CD4-positive, alpha-beta T cell (primary cell): Measurements from ENCODE around the gene CLIC4. TPM values are rescaled to one million over a fixed set of nuclear protein-coding genes. Genes with fewer than 3 reads are reported as not detected.

Experiments
- ATAC-seq: fragments of 200-7000 bp; cut with Tn5 transposase; one replicate; pipeline ENCODE4 v1.10.0; 2022; ENCODE audit warnings: mild to moderate bottlenecking; ENCODE audit not compliant: poor library complexity
- CTCF ChIA-PET: fragments of 350-600 bp; sonication (Branson Sonifier 250); formaldehyde crosslinking; loops from one replicate; lab custom pipeline; 2021; ENCODE audit warnings: antibody characterized with exemption, inconsistent platforms; lab: Charles Lee
- POLR2A ChIA-PET: fragments of 350-600 bp; sonication (Branson Sonifier 250); formaldehyde crosslinking; loops from one replicate; lab custom pipeline; 2021; ENCODE audit warnings: antibody characterized with exemption, inconsistent platforms; lab: Charles Lee
- DNase-seq, 14 experiments: peaks; one replicate each; pipeline ENCODE4 v3.0.0-alpha.2; 2013 to 2020; ENCODE audit warnings: mixed read lengths in 2 of 14
- H3K27ac ChIP-seq, 2 donors: one replicate each; pipeline versions ENCODE4 v1.5.1 to v1.7.0; 2013; ENCODE audit warnings: low read length in 2 of 2, low read depth in 1 of 2, mild to moderate bottlenecking in 1 of 2
- H3K27me3 ChIP-seq, 2 experiments: 1 replicate in 1 of 2; 2 replicates in 1 of 2; pipeline versions ENCODE4 v1.6.1 to v1.7.0; 2013; ENCODE audit warnings: low read length in 2 of 2, control low read depth in 1 of 2, mild to moderate bottlenecking in 1 of 2, moderate library complexity in 1 of 2; ENCODE audit not compliant: insufficient read depth in 2 of 2, control insufficient read depth in 1 of 2
- H3K36me3 ChIP-seq: one replicate; pipeline ENCODE4 v1.6.1; 2013; ENCODE audit warnings: low read length, control low read depth; ENCODE audit not compliant: insufficient read depth
- H3K4me1 ChIP-seq: one replicate; pipeline ENCODE4 v1.6.1; 2013; ENCODE audit warnings: low read length, control low read depth; ENCODE audit not compliant: insufficient read depth
- H3K4me3 ChIP-seq: one replicate; pipeline ENCODE4 v1.5.1; 2013; ENCODE audit warnings: mild to moderate bottlenecking, low read length, moderate library complexity
- H3K9me3 ChIP-seq, 2 experiments: 1 replicate in 1 of 2; 2 replicates in 1 of 2; pipeline versions ENCODE4 v1.6.1 to v1.7.0; 2013; ENCODE audit warnings: low read length in 2 of 2, mild to moderate bottlenecking in 2 of 2, control low read depth in 1 of 2, moderate library complexity in 1 of 2; ENCODE audit not compliant: control insufficient read depth in 1 of 2, insufficient read depth in 1 of 2
- H3K27ac Mint-ChIP-seq: one replicate; pipeline ENCODE4 v1.8.0; 2020; ENCODE audit warnings: mixed read lengths
- H3K27me3 Mint-ChIP-seq: one replicate; pipeline ENCODE4 v1.8.0; 2021; ENCODE audit warnings: mixed read lengths
- H3K36me3 Mint-ChIP-seq: one replicate; pipeline ENCODE4 v1.8.0; 2021; ENCODE audit warnings: low read depth, mixed read lengths
- H3K4me1 Mint-ChIP-seq: one replicate; pipeline ENCODE4 v1.8.0; 2021; ENCODE audit warnings: low read depth, mixed read lengths
- H3K4me3 Mint-ChIP-seq: one replicate; pipeline ENCODE4 v1.8.0; 2020; ENCODE audit warnings: mild to moderate bottlenecking, mixed read lengths
- H3K9me3 Mint-ChIP-seq: one replicate; pipeline ENCODE4 v1.8.0; 2020; ENCODE audit warnings: mixed read lengths
- intact Hi-C, 2 experiments: fragments of 100-400 bp; cut with DNase I in 1 of 2; cut with micrococcal nuclease in 1 of 2; formaldehyde crosslinking; loops; one replicate each; pipeline versions ENCODE4 v1.15.1 to v1.9.0; 2023 to 2025; cut with DNase I, micrococcal nuclease
- total RNA-seq, 174 experiments: library from RNA in 2 of 174; stranded (reverse) in 2 of 174; gene quantifications; one replicate each; pipeline ENCODE4 v1.2.3 and lab custom pipeline; 2021 to 2026
- TF ChIP-seq, protein P1 (sequence below): fragments of 200-600 bp; IDR thresholded peaks from one replicate; pipeline ENCODE4 v1.8.0; 2022; ENCODE audit warnings: antibody characterized with exemption, mild to moderate bottlenecking

Gene CLIC4
- total RNA-seq, 2 experiments from 2014 or later, result 1.1 to 1.3 TPM

GRCh38 chr1:24867084-24867870, 122.0 kb downstream of the CLIC4 start:
- no peak overlapping the region for H3K27ac ChIP-seq
- TF ChIP-seq, protein P1, sequence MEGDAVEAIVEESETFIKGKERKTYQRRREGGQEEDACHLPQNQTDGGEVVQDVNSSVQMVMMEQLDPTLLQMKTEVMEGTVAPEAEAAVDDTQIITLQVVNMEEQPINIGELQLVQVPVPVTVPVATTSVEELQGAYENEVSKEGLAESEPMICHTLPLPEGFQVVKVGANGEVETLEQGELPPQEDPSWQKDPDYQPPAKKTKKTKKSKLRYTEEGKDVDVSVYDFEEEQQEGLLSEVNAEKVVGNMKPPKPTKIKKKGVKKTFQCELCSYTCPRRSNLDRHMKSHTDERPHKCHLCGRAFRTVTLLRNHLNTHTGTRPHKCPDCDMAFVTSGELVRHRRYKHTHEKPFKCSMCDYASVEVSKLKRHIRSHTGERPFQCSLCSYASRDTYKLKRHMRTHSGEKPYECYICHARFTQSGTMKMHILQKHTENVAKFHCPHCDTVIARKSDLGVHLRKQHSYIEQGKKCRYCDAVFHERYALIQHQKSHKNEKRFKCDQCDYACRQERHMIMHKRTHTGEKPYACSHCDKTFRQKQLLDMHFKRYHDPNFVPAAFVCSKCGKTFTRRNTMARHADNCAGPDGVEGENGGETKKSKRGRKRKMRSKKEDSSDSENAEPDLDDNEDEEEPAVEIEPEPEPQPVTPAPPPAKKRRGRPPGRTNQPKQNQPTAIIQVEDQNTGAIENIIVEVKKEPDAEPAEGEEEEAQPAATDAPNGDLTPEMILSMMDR, result no peak
- DNase-seq, result no peak
- H3K27ac Mint-ChIP-seq, result no peak overlapping the region
- CTCF ChIA-PET, result interaction anchor here (0.8 kb wide), 1 partner anchor 13 kb away, joined by 3 read pairs; no protein-coding TSS in a partner anchor
- no peaks in the 10 kb centered on the region for H3K9me3 ChIP-seq
- H3K36me3 Mint-ChIP-seq, result no peaks in the 10 kb centered on the region
- H3K4me1 ChIP-seq, result peaks cover 11% of the 10 kb centered on the region
- peaks cover 6% of the 10 kb centered on the region for H3K4me1 Mint-ChIP-seq
- H3K9me3 Mint-ChIP-seq, result no peaks in the 10 kb centered on the region
- no peak for ATAC-seq
- POLR2A ChIA-PET, result no interaction called here
- H3K4me3 ChIP-seq, result no peak overlapping the region
- no peaks in the 10 kb centered on the region for H3K27me3 ChIP-seq
- no peaks in the 10 kb centered on the region for H3K36me3 ChIP-seq
- H3K27me3 Mint-ChIP-seq, result no peaks in the 10 kb centered on the region
- intact Hi-C loops, result no loop called here
- no peak overlapping the region for H3K4me3 Mint-ChIP-seq

- H3K9me3 ChIP-seq, result no peaks in the 10 kb centered on the region
- H3K4me1 Mint-ChIP-seq, result peaks cover 6% of the 10 kb centered on the region
- H3K4me3 ChIP-seq, result no peak overlapping the region
- ChIA-PET CTCF (no interaction called here), POLR2A (no interaction called here)
- peaks cover 11% of the 10 kb centered on the region for H3K4me1 ChIP-seq
- H3K36me3 ChIP-seq, result no peaks in the 10 kb centered on the region
- no peak overlapping the region for H3K27ac ChIP-seq
- intact Hi-C loops, result no loop called here
- TF ChIP-seq, protein P1, result no peak
- no peaks in the 10 kb centered on the region for H3K27me3 ChIP-seq
- no peak for ATAC-seq
- DNase-seq, result no peak
- H3K36me3 Mint-ChIP-seq, result no peaks in the 10 kb centered on the region
- no peak overlapping the region for H3K4me3 Mint-ChIP-seq
- no peaks in the 10 kb centered on the region for H3K27me3 Mint-ChIP-seq
- no peak overlapping the region for H3K27ac Mint-ChIP-seq
- no peaks in the 10 kb centered on the region for H3K9me3 Mint-ChIP-seq
These were observed 123.0 kb downstream of the CLIC4 start for GRCh38 chr1:24868016-24868875.

GRCh38 chr1:24870551-24871195, 125.4 kb downstream of the CLIC4 start:
- H3K9me3 ChIP-seq, result no peaks in the 10 kb centered on the region
- Mint-ChIP-seq H3K27me3 (no peaks in the 10 kb centered on the region), H3K36me3 (no peaks in the 10 kb centered on the region), H3K9me3 (no peaks in the 10 kb centered on the region), H3K4me1 (peaks cover 6% of the 10 kb centered on the region), H3K27ac (no peak overlapping the region), H3K4me3 (no peak overlapping the region)
- intact Hi-C loops, result no loop called here
- peak in 4 of 14 experiments; percentile 3 to 38 (median 17) for DNase-seq
- no peak overlapping the region for H3K4me3 ChIP-seq
- POLR2A ChIA-PET, result no interaction called here
- no peak overlapping the region for H3K27ac ChIP-seq
- ATAC-seq, result peak; percentile 26
- CTCF ChIA-PET, result no interaction called here
- H3K27me3 ChIP-seq, result no peaks in the 10 kb centered on the region
- H3K36me3 ChIP-seq, result no peaks in the 10 kb centered on the region
- H3K4me1 ChIP-seq, result peaks cover 11% of the 10 kb centered on the region
- TF ChIP-seq, protein P1, result no peak
